DND-41 (cell line): Measurements from ENCODE around the gene ANKRD53.
"Not testable (repeated sequence)": the region's sequence is repeated elsewhere in the genome, so short reads cannot be mapped to it uniquely, and the experiment has no call there.

ENCODE experiments used
- ATAC-seq: fragments of 200-7000 bp; cut with Tn5 transposase; 3 replicates; pipeline ENCODE4 v1.9.1; 2021; ENCODE audit warnings: low read depth; ENCODE audit not compliant: insufficient read depth
- DNase-seq: peaks from one replicate; pipeline ENCODE4 v3.0.0-alpha.2; 2020
- H2AFZ ChIP-seq: 2 replicates; pipeline ENCODE4 v1.6.0; 2012; ENCODE audit warnings: low read depth, low read length
- H3K27ac ChIP-seq: 2 replicates; pipeline ENCODE4 v1.5.1; 2012; ENCODE audit warnings: low read length, inconsistent platforms
- H3K27me3 ChIP-seq: fragments of 200-600 bp; sonication (generic); 2 replicates; pipeline ENCODE4 v1.6.0; 2012; ENCODE audit warnings: low read length, mild to moderate bottlenecking, inconsistent platforms; ENCODE audit not compliant: insufficient read depth, poor library complexity
- H3K36me3 ChIP-seq: 2 replicates; pipeline ENCODE4 v1.5.1; 2012; ENCODE audit warnings: low read length, inconsistent platforms; ENCODE audit not compliant: insufficient read depth
- H3K4me1 ChIP-seq: 2 replicates; pipeline ENCODE4 v1.5.1; 2012; ENCODE audit warnings: mild to moderate bottlenecking, low read length; ENCODE audit not compliant: insufficient read depth
- H3K4me2 ChIP-seq: 2 replicates; pipeline ENCODE4 v1.6.0; 2012; ENCODE audit warnings: mild to moderate bottlenecking, moderate library complexity, low read length, inconsistent platforms; ENCODE audit not compliant: insufficient read depth
- H3K4me3 ChIP-seq, 2 experiments: fragments of 200-600 bp in 1 of 2; shearing (Covaris generic) in 1 of 2; 2 replicates each; pipeline ENCODE4 v1.5.1; 2012 to 2016; ENCODE audit warnings: inconsistent platforms in 2 of 2, low read length in 2 of 2, mild to moderate bottlenecking in 2 of 2, low read depth in 1 of 2, moderate library complexity in 1 of 2
- H3K79me2 ChIP-seq: 2 replicates; pipeline ENCODE4 v1.6.0; 2012; ENCODE audit warnings: low read length, inconsistent platforms; ENCODE audit not compliant: insufficient read depth
- H3K9ac ChIP-seq: 2 replicates; pipeline ENCODE4 v1.6.0; 2012; ENCODE audit warnings: low read depth, mild to moderate bottlenecking, inconsistent platforms, low read length, moderate library complexity
- H3K9me3 ChIP-seq: 2 replicates; pipeline ENCODE4 v1.5.1; 2012; ENCODE audit warnings: low read length, moderate library complexity, mild to moderate bottlenecking, inconsistent platforms; ENCODE audit not compliant: insufficient read depth, severe bottlenecking
- H4K20me1 ChIP-seq: 2 replicates; pipeline ENCODE4 v1.6.0; 2012; ENCODE audit warnings: low read length; ENCODE audit not compliant: insufficient read depth
- EZH2 ChIP-seq: IDR thresholded peaks from 3 replicates; pipeline ENCODE4 v1.6.1; 2012; ENCODE audit warnings: borderline replicate concordance, low read depth, mild to moderate bottlenecking, moderate library complexity, low read length, inconsistent platforms; ENCODE audit not compliant: severe bottlenecking
- TF ChIP-seq, protein P1 (sequence below): IDR thresholded peaks from 2 replicates; pipeline ENCODE4 v1.5.1; 2012; ENCODE audit warnings: borderline replicate concordance, low read length, moderate library complexity, mild to moderate bottlenecking; ENCODE audit not compliant: poor library complexity, severe bottlenecking; ENCODE audit errors: extremely low read depth

The ANKRD53 gene

GRCh38 chr2:71006955-71007799 is 28.7 kb downstream of the ANKRD53 start:
- Histone ChIP-seq H3K4me3 (no peak overlapping the region), H3K9ac (no peak overlapping the region)

DNA sequence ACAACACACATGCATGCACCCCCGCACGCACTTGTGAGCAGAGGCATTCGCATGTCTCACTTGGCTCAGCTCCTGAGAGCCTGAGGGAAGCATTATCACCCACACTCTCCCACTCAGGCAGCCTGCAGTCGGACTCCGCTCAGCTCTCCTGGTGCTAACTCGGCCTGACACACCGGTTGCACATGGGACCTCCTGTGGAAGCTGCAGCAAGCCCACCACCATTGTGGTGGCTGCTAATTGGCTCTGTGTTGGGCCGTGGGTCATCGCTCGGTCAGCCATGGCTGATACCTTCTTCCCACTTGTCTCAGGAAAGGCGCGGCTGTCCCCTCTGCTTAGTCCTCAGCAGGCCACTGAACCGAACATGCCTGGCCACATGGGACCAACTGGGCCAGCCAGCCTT is 29.9 kb downstream of the ANKRD53 start:
- H3K27me3 ChIP-seq: no peaks in the 10 kb centered on the region
- no peak overlapping the region for H3K4me2 ChIP-seq
- H3K9me3 ChIP-seq: no peaks in the 10 kb centered on the region
- no peak overlapping the region for H3K9ac ChIP-seq
- no peaks in the 10 kb centered on the region for H3K36me3 ChIP-seq
- no peak overlapping the region for H3K4me3 ChIP-seq
- H3K4me1 ChIP-seq: no peaks in the 10 kb centered on the region
- TF ChIP-seq, protein P1, sequence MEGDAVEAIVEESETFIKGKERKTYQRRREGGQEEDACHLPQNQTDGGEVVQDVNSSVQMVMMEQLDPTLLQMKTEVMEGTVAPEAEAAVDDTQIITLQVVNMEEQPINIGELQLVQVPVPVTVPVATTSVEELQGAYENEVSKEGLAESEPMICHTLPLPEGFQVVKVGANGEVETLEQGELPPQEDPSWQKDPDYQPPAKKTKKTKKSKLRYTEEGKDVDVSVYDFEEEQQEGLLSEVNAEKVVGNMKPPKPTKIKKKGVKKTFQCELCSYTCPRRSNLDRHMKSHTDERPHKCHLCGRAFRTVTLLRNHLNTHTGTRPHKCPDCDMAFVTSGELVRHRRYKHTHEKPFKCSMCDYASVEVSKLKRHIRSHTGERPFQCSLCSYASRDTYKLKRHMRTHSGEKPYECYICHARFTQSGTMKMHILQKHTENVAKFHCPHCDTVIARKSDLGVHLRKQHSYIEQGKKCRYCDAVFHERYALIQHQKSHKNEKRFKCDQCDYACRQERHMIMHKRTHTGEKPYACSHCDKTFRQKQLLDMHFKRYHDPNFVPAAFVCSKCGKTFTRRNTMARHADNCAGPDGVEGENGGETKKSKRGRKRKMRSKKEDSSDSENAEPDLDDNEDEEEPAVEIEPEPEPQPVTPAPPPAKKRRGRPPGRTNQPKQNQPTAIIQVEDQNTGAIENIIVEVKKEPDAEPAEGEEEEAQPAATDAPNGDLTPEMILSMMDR: no peak
- no peak for TF ChIP-seq EZH2
- DNase-seq (no peak), ATAC-seq (no peak)
- no peak overlapping the region for H2AFZ ChIP-seq
- H4K20me1 ChIP-seq: no peaks in the 10 kb centered on the region; the same call in 1 of the 2 replicates
- no peak overlapping the region for H3K27ac ChIP-seq
- no peaks in the 10 kb centered on the region for H3K79me2 ChIP-seq

More at GRCh38 chr2:71006955-71007799, 28.7 kb downstream of the ANKRD53 start:
- H3K4me2 ChIP-seq: no peak overlapping the region
- DNase-seq: no peak
- H3K36me3 ChIP-seq: no peaks in the 10 kb centered on the region
- TF ChIP-seq, protein P1: no peak
- TF ChIP-seq EZH2: no peak
- H3K27me3 ChIP-seq: no peaks in the 10 kb centered on the region
- ATAC-seq: no peak
- H3K4me1 ChIP-seq: no peaks in the 10 kb centered on the region
- H2AFZ ChIP-seq: no peak overlapping the region
- no peaks in the 10 kb centered on the region; the same call in 1 of the 2 replicates for H4K20me1 ChIP-seq
- H3K27ac ChIP-seq: no peak overlapping the region
- H3K79me2 ChIP-seq: no peaks in the 10 kb centered on the region
- no peaks in the 10 kb centered on the region for H3K9me3 ChIP-seq

GRCh38 chr2:71011786-71012185 is 33.4 kb downstream of the ANKRD53 start:
- H3K27me3 ChIP-seq, H4K20me1 ChIP-seq, H3K4me2 ChIP-seq, H3K4me3 ChIP-seq, H3K9ac ChIP-seq, ATAC-seq, H3K9me3 ChIP-seq, H3K36me3 ChIP-seq, DNase-seq, H3K4me1 ChIP-seq, H2AFZ ChIP-seq, H3K27ac ChIP-seq, H3K79me2 ChIP-seq: not testable (repeated sequence)

GRCh38 chr2:71018625-71019024 is 40.2 kb downstream of the ANKRD53 start:
- no peak for ATAC-seq
- Histone ChIP-seq H3K4me3 (no peak overlapping the region), H3K27me3 (no peaks in the 10 kb centered on the region), H3K79me2 (no peaks in the 10 kb centered on the region), H3K9me3 (no peaks in the 10 kb centered on the region), H3K9ac (no peak overlapping the region), H2AFZ (no peak overlapping the region), H3K4me1 (no peaks in the 10 kb centered on the region), H3K4me2 (no peak overlapping the region), H3K27ac (no peak overlapping the region), H3K36me3 (no peaks in the 10 kb centered on the region), H4K20me1 (no peaks in the 10 kb centered on the region)
- DNase-seq: no peak
- TF ChIP-seq, protein P1: no peak
- no peak for TF ChIP-seq EZH2

DNA sequence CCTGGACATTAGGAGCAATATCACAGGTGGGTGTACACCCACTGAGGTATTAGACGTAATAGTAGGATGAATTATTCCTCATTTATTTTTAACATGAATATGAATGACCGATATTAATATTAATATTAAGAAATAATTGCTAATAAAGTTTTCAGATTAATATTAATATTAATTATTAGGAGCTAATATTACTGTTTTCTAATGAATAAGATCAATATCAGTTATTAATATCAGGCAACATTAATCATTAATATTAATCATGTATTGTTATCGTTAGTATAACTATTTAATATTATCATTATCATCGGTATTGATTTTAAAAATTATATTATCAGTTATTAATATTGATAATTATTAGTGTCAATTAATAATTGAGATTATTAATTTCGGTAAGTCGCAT is 41.6 kb downstream of the ANKRD53 start:
- H4K20me1 ChIP-seq, H3K4me1 ChIP-seq, H3K27ac ChIP-seq, H3K79me2 ChIP-seq, H2AFZ ChIP-seq, DNase-seq, ATAC-seq, H3K4me2 ChIP-seq, H3K9ac ChIP-seq, H3K36me3 ChIP-seq, H3K4me3 ChIP-seq, H3K9me3 ChIP-seq, H3K27me3 ChIP-seq: not testable (repeated sequence)

DNA sequence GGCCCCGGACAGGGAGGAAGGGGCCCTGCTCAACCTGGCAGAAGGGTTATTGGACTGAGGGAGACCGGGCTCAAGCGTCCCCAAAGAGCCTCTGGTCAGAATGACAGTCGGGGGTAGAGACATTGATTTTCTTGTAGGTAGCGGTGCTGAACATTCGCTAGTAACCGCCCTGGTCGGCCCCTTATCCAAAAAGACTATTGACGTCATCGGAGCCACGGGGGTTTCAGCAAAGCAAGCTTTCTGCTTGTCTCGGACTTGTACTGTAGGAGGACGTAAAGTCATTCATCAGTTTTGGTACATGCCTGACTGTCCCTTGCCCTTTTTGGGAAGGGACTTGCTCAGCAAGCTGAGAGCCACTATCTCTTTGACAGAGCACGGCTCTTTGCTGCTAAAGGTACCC is 43.0 kb downstream of the ANKRD53 start:
- not testable (repeated sequence) for ATAC-seq, H4K20me1 ChIP-seq, H3K4me3 ChIP-seq, H3K9me3 ChIP-seq, DNase-seq, H3K36me3 ChIP-seq, H3K27ac ChIP-seq, H3K79me2 ChIP-seq, H3K4me2 ChIP-seq, H3K4me1 ChIP-seq, H3K9ac ChIP-seq, H2AFZ ChIP-seq, H3K27me3 ChIP-seq
